Activated CD8-positive, alpha-beta memory T cell treated with anti-CD3 and anti-CD28 coated beads for 24 hours (primary cell): Measurements from ENCODE around the gene PIGQ.

ENCODE experiments used
- DNase-seq: peaks from one replicate; pipeline ENCODE4 v3.0.0-alpha.2; 2020

Gene PIGQ

DNA sequence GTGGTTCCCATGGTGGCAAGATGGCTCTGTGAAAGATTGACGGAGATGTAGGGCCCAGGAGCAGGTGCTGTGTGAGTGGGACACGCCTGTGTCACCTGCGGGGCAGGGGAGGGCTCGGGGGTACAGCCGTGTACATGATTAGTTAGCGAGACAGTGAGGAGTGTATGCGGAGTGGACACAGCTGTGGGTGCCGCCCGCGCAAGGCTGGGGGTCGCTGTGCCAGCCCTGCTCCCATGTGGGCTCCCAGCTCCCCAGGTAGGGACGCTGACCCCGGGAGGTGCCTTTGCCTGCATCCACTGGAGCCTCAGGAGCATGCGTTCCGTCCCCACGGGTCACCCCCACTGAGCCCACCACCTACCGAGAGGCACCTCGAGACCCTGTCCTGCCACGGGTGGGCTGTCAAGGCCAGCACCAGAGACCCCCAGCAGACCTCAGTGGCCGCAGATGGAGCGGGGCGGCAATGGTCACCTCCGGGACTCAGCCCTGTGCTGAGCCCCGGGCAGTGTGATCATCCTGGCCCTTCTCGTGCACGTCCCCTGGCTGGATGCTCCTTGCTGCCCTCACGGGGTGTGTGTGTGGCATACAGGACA, 34.8 kb upstream of the PIGQ start:
- DNase-seq: no peak

DNA sequence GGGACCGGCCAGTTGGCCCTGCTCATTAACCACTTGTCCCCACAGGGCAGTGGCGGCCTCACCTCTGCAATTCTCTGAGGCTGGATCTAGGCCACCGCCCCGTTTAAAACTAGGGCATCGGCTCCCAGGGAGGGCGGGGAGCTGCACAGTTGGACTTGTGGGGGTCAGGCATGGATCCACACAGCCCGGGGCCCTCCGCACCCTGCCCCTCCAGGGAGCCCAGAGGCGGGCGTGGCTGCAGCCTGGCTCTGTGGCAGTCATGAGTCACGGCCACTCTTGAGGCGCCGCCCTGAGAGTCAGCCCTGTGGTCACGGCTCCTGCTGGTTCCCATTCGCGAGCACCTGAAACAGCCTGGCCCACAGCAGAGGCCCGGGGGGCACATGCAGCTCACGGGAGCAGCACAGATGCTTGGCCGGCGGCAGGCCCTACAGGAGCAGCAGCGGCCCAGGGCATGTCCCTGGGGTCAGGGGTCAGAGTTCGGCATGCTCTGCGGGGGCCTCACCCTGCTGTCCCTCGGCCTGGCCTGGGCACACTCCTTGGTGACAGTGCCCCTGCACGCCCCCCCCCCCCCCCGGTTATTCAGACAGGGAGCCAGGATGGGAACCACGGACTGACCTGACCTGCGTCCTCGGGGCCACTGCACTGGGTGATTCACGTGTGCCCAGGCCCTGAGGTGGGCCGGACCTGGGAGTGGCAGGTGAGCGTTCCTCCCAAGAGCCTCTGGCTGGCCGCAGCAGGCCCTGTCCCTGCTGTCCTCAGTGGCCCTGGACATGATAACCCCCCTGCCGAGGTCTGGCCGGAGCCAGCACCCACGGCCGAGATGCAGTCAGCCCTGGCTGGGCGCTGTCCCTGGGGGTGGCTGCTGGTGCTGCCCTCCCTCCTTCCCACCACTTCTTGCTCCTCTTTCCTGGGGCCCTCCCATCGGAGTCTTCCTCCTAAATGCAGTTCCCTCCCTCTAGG, 34.0 kb upstream of the PIGQ start:
- DNase-seq: no peak

DNA sequence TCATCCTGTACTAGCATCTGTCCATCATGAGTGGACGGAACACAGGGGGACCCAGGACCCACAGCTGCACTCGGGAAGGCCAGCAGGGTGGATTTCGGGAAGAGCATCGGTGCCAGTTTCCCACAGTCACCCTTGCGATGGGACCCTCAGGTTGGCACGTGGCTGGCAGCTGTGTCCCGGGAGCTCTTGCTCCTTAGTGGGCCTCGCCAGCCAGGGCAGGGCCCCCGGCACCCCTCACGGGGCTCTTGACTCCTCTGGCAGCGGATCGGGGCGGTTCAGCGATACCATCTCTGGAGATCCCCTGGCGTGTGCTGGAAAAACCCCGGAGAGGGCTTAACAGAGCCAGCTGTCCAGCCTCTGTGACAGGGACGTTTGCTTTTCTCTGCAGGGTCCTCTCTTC, 33.0 kb upstream of the PIGQ start:
- no peak for DNase-seq

DNA sequence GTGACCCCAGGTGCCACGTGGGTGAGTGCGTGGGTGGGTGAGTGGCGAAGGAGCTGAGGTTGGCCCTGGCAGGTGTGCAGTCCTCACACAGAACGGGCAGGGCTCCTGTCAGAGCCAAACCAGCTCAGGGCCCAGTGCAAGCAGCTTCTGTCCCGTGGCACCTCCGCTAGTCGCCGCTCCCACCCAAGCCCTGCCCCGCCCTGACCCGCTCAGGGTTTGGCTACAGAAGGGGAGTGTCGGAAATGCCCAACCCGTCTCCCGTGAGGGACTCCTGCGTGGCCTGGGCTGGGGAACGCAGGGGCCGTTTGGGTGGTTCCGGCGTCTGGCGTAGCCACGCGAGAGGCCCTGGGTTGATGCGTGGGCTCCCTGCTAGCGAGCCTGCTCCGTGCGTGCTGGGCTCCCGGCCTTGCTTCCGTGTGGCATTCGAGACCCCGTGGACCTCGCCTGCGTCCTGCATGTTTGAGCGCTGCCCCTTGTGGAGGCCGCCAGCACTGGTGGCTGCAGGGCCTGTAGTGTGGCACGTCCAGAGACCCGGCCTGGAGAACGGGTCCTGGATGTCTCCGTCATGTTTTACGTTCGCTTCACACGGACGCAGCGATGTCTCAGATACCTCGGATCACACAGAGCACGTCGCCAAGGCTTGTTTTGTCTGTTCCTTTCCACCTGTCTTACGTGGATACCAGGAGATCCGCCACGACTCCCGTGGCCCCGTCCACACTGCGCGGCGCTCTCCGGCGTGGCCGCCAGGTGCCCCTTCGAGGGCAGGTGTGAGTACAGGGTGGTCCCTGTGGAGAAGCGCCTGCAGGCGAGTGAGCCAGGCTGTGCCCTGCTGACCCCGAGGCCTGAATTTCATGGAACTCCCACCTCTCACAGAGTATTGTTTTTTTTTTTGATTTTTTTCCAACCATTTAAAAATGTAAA, 32.1 kb upstream of the PIGQ start:
- DNase-seq: no peak

DNA sequence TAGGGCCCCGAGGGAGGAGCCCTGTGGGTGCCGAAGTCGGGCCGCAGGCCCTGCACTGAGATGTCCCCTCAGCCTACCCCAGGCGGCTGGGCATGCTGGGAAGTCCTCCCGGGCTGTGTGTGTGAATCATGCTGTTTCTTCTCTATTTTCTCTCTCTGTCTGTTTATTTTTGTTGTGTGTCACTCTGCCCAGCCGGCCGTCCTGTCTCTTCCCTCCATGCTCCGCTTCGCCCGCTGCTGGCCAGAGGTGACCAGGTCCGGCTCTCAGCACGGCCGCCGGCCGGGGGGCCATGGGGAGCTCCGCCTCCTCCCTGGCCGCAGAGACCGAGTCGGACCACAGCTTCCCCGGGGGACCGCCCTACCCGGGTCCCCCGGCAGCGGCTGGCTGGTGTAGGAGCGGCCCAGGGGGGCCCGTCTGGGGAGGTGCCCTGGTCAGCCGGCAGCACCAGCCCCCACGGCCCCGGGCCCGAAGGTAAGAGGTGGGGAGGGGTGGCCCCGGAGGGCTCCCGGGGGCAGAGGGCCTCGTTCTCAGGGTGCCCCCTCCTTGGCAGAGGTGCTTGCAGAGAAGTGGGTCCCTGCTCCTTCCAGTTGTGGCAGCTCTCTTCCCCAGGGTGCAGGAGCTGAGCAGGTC, 29.8 kb upstream of the PIGQ start:
- no peak for DNase-seq

DNA sequence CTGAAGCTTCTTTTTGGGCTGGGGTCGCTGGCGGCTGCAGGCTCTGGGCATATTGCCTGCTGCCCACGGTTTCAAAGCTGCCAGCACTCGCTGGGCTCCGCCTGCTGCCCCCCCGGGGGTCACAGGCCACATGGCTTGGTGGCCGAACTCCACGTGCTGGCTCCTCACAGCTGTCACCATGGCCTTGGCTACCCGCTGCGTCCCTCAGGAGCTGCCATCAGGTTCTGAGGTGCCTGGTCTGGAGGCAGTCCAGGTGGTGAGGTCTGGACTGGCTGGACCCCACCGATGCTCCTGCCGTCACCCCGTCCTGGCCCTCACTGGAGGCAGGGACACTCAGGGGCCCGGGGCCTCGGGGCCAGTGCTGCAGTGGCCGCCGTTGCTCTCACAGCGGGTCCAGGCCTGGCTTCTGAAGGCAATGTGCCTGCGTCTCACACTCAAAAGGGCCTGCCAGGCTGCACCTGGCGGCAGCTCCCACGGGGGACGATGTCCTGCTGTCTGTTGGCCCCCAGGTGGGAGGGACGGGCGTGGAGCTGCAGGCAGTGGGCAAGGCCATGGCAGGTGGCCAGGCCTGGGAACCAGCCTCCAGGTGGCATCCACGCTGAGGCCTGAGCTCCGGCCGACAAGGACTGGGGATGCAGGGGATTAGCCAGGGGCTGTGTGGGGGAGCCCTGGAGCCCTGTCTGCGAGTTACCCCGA, 29.0 kb upstream of the PIGQ start:
- DNase-seq: no peak

DNA sequence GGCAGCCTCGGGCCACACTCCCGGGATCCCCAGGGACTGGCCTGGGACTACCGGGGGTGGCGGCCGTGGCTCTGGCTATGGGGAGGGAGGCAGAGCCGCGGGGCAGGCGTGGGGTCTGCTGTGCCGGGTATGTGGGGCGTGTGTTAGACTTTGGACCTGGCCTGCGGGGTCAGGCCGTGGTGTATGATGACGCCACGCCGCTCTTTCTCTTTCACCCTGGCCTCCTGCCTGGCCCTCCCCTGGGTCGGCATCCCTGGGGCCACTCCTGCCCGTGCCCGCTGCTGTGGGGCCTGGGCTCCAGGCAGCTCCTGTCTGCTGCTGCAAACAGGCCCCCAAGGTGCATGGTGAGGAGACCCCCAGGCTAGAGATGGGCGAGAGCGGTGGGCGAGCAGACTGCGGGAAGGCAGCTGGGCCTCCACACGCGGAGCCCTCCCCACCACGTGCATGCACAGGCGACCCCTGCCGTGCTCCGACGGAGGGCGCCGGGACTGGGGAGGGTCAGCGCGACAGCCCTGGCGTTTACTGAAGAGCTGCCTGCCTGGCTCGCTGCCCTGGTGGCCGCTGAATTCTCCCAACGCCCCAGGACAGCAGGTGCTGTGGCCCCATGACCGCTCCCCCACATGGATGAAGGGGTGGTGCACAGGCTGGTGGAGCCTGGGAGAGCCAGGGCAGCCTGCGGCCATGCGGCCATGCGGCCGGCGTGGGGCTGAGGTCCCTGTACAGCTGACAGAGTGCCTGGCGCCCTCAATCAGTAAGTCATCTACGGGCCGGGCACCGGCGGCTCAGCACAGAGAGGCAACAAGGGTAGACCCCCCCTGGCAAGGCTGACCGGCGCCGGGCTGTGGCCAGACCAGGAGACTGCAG, 26.2 kb upstream of the PIGQ start:
- DNase-seq: no peak

DNA sequence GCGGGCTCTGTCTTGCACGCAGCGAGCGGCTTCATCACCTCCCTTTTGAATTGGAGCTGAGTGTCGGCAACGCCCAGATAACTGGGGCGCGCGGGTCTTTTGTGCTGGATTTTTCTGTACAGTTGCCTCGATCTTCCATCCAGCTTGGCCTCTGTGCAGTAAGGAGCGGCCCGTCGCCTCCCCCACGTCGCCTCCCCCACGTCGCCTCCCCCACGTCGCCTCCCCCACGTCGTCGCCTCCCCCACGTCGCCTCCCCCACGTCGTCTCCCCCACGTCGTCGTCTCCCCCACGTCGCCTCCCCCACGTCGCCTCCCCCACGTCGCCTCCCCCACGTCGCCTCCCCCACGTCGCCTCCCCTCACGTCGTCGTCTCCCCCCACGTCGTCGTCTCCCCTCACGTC, 25.3 kb upstream of the PIGQ start:
- no peak for DNase-seq

DNA sequence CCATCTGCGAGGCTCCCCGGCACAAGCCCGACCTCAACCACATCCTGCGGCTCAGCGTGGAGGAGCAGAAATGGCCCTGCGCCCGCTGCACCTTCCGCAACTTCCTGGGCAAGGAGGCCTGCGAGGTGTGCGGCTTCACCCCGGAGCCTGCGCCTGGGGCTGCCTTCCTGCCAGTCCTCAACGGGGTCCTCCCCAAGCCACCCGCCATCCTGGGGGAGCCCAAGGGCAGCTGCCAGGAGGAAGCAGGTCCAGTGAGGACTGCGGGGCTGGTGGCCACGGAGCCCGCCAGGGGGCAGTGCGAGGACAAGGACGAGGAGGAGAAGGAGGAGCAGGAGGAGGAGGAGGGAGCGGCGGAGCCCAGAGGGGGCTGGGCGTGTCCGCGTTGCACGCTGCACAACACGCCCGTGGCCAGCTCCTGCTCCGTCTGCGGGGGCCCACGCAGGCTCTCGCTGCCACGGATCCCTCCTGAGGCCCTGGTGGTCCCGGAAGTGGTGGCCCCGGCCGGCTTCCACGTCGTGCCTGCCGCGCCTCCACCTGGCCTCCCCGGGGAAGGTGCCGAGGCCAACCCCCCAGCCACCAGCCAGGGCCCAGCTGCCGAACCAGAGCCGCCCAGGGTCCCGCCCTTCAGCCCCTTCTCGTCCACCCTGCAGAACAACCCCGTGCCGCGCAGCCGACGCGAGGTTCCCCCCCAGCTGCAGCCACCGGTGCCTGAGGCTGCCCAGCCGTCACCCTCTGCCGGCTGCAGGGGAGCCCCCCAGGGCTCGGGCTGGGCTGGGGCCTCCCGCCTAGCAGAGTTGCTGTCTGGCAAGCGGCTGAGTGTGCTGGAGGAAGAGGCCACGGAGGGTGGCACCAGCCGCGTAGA, 22.6 kb upstream of the PIGQ start:
- DNase-seq: peak; percentile 73

DNA sequence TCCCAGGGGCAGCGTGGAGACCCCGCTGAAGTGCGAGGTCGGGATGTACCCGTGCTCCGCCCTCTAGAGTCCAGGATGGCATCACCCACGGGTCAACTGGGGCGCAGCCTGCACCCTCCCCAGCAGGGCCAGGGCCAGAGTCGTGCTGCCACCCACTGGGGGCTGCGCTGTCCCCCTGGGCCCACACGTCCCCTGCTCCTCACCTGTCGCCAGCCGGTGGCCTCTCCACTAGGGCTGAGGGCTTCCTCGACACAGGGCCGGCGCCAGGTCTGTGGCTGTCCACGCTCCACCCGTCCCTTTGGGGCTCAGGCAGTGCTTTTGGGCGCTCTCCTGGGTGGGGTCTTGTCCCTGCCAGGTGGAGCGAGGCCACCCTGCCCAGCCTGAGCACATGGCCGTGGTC, 21.2 kb upstream of the PIGQ start:
- no peak for DNase-seq

DNA sequence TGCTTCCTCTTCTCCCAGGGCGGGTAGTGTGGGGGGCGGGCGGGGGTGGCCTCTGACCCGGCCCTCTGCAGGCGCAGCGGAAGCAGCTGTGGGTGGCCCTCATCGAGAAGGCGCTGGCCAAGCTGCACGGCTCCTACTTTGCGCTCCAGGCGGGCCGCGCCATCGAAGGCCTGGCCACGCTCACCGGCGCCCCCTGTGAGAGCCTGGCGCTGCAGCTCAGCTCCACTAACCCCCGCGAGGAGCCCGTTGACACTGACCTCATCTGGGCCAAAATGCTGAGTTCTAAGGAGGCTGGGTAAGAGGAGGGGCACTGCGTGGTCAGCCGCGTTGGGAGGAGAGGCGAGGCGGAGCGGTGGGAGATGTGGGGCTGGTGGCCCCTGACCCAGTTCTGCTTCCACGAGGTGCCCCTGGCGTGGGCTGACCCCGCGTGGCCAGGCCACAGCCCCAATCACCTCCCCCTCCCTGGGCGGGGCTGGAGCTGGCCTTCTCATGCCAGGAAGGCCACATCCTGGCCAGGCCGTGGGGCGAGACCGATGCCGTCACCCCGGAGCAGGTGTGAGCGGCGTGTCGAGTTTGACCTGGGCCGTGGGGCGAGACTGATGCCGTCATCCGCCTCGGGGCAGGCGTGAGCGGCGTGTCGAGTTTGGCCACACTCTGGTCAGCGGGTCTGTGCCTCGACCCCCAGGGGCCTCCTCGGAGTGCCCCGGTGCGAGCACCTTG, 20.1 kb upstream of the PIGQ start:
- DNase-seq: no peak

DNA sequence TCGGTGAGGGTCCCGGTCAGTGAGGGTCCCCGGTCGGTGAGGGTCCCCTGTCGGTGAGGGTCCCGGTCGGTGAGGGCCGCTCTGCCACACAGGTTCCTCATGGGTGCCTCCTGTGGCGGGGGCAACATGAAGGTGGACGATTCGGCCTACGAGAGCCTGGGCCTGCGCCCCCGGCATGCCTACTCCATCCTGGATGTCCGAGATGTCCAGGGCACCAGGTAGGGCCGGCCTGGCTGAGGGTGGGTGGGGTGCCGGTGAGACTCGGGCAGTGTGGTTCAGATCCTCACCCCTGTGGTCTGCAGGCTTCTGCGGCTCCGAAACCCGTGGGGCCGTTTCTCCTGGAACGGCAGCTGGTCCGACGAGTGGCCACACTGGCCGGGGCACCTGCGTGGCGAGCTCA, 18.6 kb upstream of the PIGQ start:
- DNase-seq: no peak

DNA sequence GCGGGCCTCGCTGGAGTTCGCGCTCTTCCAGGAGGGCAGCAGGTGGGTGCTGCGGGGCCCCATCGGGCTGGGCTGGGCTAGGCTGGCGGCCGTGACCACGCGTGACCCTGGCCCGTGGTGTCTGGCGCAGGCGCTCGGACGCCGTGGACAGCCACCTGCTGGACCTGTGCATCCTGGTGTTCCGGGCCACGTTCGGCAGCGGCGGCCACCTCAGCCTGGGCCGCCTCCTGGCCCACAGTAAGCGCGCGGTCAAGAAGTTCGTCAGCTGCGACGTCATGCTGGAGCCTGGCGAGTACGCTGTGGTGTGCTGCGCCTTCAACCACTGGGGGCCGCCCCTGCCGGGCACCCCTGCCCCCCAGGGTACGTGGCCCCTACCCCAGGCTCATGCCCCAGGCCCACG, 17.6 kb upstream of the PIGQ start:
- DNase-seq: no peak

DNA sequence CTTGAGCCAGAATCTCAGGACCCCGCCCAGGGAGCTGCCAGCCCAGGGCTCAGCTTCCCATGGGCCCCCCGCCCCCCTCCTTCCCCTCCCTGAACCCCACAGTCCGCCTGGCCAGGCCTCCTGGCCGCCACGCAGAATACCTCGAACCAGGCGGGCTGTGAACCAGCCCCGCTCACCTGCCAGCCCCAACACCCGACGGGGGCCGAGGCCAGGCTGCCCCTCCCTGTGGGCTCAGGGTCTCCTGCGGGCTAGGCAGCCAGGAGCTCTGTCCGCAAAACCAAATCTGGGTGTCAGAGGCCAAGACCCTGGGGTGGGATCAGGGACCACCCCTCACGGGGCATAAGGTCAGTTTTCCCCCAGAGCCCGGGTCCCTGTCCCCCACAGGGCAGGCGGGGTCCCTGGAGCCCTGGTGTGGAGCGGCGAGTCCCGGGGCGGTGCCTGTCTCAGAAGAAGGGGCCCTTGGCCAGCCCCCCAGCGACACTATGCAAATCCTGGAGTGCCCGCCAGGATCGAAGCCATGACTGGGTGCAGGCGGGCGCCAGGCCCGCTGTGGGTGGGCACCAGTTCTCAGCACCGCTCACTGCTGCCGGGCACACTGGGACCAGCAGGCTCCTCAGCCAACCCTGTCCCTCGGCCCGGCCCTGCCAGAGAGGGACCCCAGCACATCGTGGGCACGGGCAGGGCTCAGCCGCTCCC, 16.0 kb upstream of the PIGQ start:
- DNase-seq: no peak

DNA sequence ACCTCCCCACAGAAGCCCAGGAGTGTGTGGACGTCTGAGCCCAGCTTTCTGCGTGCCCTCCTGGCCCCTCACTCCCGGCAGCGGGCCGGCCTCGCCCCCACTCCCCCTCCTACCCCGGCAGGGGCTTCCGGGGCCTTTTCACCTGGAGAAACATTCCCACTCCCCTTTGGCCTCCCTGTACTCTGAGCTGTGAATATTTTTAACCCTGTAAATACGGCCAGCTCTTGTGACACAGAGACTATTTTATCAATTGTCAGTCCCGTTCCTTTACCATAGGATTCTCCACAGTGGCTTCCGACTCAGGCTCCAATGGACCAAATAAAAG, 15.5 kb upstream of the PIGQ start:
- DNase-seq: no peak

DNA sequence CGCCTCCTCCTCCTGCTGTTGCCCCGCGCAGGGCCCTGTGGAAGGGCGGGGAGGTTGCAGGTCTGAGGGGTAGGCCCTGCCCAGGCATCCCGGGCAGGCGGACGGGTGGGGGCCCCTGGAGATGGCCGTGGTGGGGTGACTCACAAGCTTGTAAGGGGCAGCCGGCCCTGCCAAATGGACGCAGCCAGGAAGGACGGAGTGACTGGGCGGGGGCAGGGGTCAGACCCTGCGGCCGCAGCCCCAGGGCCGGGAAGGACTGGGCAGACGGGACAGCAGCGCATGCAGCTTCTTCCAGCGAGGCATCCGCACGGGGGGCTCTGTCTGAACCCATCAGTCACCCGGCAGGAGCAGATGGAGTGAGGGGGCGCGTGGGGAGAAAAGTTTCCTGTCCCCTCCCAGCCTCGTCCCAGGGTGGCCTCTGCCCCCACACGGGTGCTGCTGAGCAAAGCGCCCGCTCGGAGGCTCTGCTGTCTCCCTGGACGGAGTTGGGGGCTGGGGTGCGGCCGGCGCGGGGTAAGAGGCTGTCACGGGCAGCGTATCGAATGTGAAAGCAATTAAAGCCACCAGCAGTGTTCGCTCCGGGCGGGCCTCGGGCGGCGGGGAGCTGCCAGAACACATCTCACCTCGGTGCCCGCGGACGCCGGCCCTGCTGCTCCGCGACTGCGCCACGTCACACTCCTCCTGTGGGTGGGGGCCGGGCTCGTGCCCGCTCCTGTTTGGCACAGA, 15.0 kb upstream of the PIGQ start:
- no peak for DNase-seq

DNA sequence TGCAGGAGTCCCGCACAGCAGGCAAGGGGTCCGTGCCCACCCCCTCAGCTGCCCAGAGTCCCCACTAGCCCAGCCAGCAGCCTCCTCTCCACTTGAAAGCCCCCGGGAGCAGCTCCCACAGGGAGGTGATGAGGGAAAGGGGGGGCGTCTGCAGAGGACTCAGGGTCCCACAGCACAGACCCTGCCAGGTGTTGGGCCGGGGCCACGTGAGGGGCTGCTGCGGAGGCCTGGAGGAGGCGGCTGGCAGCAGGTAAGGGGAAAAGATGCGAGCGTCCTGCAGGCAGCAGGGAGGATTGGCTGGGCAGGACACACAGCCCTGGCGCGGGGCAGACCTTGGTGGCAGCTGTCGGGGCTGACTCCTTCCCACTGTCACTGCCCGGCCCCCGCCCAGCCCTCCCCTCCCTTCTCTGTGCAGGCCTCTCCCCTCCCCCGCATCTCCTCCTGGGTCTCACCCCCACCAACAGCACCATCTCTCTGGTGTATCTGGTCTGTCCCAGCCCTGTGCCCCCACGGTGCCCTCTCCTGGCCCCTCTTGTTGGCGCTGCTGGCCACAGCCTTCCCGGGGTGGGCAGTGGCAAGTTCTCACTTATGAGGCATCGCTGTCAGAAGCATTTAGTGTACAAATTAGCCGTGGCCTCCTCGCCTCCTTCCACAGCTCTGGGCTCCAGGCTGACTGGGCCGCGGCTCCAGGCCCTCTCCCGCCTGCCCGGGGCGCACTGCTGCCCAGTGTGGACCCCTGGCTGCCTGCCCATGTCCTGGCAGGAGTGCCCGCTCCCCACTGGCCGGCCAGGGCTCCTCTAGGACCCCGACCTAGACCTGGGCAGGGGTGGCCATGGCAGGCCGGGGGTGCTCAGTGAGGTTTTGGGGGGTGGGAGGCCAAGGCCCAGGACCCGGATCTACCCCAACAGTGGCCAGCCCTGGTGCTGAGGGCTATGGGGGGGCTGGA, 14.0 kb upstream of the PIGQ start:
- no peak for DNase-seq
